ENCODE results near the gene ZFHX3. TPM values are rescaled to one million over a fixed set of nuclear protein-coding genes. Genes with fewer than 3 reads are reported as not detected.

The ZFHX3 gene, protein sequence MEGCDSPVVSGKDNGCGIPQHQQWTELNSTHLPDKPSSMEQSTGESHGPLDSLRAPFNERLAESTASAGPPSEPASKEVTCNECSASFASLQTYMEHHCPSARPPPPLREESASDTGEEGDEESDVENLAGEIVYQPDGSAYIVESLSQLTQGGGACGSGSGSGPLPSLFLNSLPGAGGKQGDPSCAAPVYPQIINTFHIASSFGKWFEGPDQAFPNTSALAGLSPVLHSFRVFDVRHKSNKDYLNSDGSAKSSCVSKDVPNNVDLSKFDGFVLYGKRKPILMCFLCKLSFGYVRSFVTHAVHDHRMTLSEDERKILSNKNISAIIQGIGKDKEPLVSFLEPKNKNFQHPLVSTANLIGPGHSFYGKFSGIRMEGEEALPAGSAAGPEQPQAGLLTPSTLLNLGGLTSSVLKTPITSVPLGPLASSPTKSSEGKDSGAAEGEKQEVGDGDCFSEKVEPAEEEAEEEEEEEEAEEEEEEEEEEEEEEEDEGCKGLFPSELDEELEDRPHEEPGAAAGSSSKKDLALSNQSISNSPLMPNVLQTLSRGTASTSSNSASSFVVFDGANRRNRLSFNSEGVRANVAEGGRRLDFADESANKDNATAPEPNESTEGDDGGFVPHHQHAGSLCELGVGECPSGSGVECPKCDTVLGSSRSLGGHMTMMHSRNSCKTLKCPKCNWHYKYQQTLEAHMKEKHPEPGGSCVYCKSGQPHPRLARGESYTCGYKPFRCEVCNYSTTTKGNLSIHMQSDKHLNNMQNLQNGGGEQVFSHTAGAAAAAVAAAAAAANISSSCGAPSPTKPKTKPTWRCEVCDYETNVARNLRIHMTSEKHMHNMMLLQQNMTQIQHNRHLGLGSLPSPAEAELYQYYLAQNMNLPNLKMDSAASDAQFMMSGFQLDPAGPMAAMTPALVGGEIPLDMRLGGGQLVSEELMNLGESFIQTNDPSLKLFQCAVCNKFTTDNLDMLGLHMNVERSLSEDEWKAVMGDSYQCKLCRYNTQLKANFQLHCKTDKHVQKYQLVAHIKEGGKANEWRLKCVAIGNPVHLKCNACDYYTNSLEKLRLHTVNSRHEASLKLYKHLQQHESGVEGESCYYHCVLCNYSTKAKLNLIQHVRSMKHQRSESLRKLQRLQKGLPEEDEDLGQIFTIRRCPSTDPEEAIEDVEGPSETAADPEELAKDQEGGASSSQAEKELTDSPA (N-terminal part only)
- total RNA-seq = 6.8 and 10.2 TPM in 2 replicates

GRCh38 chr16:73047536-73048291, at the start of gene ZFHX3:
Gene ZFHX3, minus strand, starts transcription at chr16:73048128. Its CDS starts 87,983 bp downstream, at chr16:72960145.

Small RNA genes lying within 50 kb of the gene (small RNA-seq; reads per million reads assigned to genes)
- gene AC002044.1 (ENCODE audit: low replicate concordance) (not detected), gene RNU7-71P (ENCODE audit: low replicate concordance) (not detected)
